Measurements from ENCODE around the gene SYNPR.

The SYNPR gene

GRCh38 chr3:63308072-63308471 lies 30.0 kb downstream of the SYNPR start:
- DNase-seq, result no peak

GRCh38 chr3:63309768-63310167 lies 31.7 kb downstream of the SYNPR start:
- DNase-seq, result no peak

DNA sequence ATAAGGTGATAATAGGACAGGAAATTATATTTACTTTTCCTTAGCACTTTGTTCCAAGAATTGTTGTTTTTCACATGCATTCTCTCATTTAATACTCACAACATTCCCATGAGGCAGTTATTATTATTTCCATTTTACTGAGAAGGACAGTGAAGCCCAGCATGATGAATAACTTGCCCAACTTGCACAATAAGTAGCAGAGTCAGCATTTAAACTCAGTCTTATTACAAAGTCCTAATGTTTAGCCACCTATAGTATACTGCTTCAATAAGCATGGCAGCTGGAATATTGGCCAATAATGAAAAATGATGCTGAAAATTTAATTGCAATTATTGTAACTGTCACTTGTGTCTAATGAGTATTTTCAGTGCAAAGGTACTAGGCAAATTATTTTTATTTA lies 45.7 kb downstream of the SYNPR start:
- no peak for DNase-seq

DNA sequence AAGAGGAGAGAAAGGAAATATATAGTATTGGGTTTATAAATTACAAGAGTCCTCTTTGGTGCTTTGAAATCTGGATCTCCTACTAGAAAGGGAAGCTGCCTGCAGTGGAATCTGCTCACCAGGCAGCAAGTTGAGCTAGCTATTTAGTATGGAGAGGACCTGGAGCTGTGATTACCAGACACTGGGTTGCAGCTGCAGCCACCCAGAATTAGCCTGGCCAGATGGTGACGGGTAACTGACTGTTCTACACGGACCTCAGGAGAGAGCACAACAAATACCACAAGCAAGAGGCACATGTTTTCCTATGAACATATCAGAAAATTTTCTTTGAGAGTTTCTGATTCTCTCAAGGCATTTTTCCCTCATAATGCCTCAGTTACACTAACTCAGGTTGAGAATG lies 46.5 kb downstream of the SYNPR start:
- DNase-seq, result no peak

DNA sequence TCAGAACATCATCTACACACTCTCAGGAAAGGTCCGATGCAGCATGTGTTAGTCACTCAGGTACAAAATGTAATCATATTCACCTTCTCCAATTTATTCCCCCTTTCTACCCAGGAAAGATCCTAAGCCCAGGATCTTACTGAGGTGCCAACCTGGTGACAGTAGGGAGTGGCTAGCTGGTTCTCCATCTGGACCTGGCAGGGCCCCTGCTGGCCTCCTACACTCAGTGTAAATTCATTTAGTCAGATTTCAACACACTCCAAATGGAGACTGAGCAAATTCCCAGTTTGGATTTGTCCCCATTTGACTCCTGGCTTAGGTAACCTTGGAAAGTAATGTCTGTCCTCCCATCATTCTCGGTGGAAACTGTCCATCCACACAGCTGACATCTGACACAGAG lies 47.3 kb downstream of the SYNPR start:
- no peak for DNase-seq

DNA sequence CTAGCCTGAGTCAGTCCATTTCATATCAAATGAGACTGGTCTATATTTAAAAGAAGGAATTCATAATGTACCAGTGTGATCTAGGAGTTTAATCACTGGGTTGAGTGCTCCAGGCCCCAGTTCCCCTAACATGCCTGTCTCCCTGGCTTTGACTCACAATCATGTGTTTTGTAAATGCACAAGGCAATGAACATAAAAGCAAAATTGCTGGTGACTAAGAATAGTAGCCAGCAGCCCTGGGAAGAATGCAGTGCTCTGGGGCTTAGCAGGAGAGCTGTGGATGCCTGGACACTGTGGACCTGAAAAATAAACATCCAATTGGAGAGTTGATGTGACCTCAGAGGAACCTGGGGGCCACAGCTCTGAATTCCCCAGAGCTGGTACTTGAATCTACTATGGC lies 50.3 kb downstream of the SYNPR start:
- no peak for DNase-seq

- DNase-seq, result no peak
Observed at GRCh38 chr3:63331520-63331919, 53.4 kb downstream of the SYNPR start.

GRCh38 chr3:63333815-63334214 lies 55.7 kb downstream of the SYNPR start:
- no peak for DNase-seq

DNA sequence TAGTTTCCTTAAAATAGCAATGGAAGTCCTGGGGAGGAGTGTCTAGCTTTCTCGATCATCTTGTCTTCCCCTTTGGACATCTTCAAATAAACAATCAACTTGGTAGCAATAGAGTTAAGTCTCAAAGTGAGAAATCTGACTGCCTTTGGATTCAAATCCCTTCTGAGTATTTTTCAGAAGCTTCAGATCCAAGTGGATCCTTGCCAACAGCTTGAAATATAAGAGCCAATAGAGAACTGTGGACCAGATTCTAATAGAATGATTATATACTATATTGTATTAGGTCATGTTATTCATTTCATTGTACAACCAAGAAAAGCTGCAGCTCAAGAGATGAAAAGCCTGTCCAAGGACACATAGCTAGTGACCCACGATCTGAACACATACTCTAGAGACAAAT lies 60.2 kb downstream of the SYNPR start:
- no peak for DNase-seq

GRCh38 chr3:63343674-63344073 lies 65.6 kb downstream of the SYNPR start:
- DNase-seq, result peak; percentile 56

DNA sequence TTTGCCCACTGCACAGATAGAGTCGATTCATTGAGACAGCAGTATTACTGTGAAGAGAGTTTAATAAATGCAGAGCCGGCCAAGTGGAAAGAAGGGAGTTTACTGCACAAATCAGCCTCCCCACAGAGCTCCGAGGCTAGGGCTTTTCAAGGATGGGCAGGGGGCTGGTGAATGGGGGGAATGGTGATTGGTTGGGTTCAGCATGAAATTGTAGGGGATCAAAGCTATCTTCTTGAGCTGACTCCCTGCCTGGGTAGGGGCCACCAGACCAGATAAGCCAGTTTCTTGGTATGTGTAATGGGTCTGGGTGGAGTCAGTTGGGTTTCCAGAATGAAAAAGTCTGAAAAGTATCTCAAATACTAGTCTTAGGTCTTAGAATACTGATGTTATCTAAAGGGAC lies 66.6 kb downstream of the SYNPR start:
- DNase-seq, result no peak

GRCh38 chr3:63349583-63350573 lies 71.8 kb downstream of the SYNPR start:
- peak; percentile 27 for DNase-seq

- no peak for DNase-seq
Observed at GRCh38 chr3:63351159-63352007, 73.3 kb downstream of the SYNPR start.

DNA sequence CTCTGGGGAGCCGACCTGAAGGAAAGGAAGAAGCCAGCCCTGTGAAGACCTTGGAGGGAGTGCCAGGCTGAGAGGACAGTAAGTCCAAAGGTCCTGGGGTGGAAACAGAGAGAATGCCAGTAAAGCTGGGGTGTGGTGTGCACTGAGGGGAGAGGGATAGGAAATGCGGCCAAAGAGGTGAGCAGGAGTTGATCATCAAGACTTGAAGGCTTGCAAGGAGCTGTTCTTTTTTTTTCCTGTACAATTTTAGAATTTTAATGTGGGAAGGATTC lies 73.8 kb downstream of the SYNPR start:
- DNase-seq, result no peak

GRCh38 chr3:63353383-63353782 lies 75.3 kb downstream of the SYNPR start:
- no peak for DNase-seq

DNA sequence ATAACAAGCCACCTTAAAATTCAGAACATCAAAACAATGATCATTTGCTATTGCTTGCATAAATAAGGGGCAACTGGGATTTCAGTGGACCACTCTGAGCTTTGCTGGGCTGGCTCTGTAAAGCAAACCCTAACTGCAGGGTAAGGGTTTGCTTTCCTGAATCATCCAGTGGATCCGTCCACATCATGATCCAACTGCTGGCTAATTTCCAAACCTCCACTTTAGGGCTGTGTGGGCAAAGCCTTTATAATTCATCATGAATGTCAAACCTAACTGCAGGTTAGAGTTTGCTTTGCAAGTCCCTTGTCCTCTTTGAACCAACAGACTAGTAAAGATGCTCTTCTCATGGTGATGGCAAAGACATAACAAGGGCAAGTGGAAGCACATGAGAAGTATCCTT lies 76.1 kb downstream of the SYNPR start:
- no peak for DNase-seq

GRCh38 chr3:63355809-63356208 lies 77.7 kb downstream of the SYNPR start:
- DNase-seq, result no peak

DNA sequence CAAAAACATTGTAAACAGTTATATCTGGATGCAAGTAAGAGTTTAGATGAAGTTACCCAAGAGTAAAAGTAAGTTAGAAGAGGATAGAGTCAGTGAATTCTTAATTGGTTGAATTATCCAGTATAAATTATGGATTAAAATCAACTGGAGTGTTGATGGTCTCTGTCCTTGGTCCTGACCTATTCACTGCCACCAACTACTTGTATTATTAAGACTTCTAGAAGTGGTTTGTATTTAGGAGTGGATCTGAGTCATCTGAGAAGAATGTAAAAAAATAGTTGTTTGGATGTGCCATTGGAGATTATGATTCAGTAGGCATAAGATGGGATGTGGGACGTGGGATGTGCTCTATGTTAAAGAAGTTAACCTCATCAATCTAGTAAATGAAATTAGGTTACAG lies 86.4 kb downstream of the SYNPR start:
- no peak for DNase-seq

DNA sequence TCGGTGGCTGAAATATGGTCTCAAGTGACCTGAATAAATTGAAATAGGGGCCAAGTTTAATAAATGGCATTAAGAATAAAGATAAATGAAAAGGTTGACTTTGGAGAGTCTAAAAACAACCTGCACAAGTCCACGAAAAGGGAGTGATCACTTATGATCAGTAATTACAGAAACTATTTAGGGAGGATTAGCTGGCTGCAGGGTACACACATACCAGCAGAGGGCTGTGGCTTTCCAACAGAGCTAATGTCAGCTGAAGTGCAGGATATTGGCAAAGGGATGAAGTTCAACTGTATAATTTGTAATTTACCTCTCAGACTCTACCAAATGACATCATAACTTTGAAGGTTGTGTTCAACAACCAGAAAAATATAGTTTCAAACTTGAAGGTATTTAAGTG lies 86.8 kb downstream of the SYNPR start:
- no peak for DNase-seq

DNA sequence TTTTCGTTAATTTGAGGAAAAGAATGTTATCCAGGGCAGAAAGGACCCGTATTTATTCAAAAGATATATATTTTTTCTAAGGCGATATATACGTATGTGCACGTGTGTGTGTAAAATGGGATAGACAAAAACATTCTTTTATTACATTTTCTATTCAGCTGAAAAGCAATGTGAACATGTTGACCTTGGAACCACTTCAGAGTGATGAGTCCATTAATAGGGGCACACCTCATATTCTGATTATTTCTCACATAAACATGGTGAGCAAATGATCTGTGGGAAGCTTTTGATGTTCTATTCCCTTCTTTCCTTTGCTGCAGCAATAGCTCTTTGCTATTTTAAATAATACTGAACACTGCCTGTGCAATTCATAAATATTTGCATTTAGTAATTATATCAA lies 87.6 kb downstream of the SYNPR start:
- DNase-seq, result no peak

DNA sequence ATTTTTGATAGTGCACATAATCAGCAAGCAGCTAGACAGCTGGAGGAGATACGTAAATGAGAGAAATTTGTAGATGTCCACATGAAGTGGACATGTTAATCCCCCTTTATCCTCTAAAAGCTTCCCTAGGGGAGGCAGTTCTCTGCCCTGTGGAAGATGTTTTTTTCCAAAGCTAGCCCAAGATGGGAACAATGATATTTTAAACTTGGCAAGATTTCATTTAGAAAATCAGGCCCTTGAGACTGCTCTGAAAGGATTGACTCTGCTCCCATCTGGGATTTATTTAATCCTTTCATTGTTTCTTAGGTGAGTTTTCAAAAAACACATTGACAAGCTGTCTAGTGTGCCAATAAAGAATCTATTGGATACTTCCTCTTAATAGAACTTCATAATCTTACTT lies 92.0 kb downstream of the SYNPR start:
- DNase-seq, result no peak

DNA sequence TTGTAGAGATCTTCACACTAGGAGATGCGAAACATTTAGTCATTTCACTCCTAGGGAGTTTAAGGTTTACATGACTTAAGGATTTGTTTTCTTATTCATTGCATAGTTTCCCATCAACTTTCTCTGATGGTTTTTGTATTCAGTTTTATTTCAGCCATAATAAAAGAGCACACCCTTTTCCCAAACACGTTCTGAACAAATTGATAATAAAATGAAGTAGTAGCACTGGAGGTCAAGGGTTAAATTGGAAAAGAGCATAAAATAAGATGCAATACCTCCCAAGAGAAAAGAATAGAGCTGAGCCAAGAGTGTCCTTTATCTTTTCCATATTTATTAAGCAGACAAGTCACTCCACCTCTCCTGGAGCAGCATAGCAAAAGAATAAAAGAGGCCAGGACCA lies 104.9 kb downstream of the SYNPR start:
- no peak for DNase-seq

DNA sequence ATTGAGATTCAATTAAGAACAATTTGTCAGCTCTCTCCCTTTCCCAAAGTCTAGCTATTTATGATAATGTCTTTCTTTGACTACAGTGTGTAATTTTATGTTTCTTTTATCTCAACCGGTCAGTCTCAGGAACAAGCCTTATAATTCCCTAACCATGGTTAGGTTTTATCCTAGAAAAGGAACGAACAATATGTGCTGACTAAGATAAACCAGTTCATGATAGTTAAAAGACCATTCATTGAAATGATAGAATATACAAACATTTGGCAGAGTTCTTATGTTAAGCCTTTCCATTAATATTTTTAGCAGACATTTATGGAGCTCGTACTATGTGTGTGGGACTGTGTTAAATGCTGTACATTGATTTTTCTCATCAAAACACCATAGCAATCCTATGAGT lies 106.3 kb downstream of the SYNPR start:
- DNase-seq, result no peak

- no peak for DNase-seq
Observed at GRCh38 chr3:63385629-63386028, 107.5 kb downstream of the SYNPR start.
